NCI-H460 (cell line): Measurements from ENCODE around the gene SMIM21. TPM values are rescaled to one million over a fixed set of nuclear protein-coding genes. Genes with fewer than 3 reads are reported as not detected.

ENCODE experiments used
- DNase-seq: peaks from one replicate; pipeline ENCODE4 v3.0.0-alpha.2; 2016; ENCODE audit warnings: low read depth; ENCODE audit errors: extremely low read depth
- total RNA-seq: library from RNA; depleted of rRNA; stranded (reverse); fragments of >200 nt; shearing (Covaris generic); gene quantifications from 2 replicates; pipeline ENCODE4 v1.2.3, GENCODE V29; 2014

Gene SMIM21
- total RNA-seq, 1 experiment from 2014 or later = not detected

DNA sequence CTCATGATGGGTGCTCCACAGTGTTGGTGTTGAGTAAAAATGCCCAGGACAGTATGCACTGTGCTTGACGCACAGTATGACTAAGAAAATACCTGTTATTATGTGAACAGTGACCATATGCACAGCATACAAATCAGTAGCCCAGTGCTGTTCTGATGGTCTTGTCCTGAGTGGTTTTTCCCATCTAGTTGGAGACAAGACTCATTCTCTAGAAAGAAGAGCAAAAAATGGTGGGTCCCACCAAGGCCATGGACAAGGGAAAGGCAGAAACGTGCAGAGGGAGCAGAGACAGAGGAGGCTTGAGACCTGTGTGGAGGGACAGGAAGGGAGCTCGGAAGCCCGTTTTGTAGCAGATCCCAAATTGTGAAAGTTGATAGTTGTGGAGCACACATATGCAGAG lies 987 bp upstream of the SMIM21 start:
- no peak for DNase-seq

GRCh38 chr18:75422341-75422910 lies 5.1 kb downstream of the SMIM21 start:
- no peak for DNase-seq

- DNase-seq = no peak
Measured at GRCh38 chr18:75421656-75422055, 5.8 kb downstream of the SMIM21 start.

DNA sequence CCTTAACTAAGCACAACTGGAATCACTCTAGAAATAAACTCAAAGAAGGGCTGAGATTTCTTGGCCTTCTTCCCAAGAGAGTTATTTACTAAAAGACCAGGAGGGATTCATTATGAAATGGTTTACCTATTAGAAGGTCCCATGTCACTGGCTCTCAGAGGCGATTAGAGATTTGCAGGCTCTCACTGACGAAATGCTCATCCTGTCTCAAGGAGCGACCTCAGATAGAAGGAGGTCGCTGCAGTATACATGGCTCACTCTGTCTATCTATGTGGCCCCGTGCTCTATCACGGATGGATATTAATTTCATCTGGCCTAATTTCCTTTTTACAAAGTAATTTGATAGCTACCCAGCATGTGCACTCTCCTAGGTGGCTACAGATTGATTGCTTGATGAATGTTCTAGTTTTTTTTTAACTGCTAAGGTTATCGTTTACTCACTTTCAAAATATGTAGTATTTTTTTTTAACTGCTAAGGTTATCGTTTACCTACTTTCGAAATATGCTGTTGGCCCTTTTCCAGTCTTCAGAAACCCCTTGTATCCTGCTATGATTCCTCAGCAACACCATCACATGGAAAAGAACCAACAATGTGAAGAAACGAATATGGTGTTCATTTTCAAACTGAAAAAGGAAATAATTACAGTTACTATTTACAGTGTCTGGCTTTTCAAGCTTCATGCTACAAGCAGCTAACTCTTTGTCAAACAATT lies 9.1 kb downstream of the SMIM21 start:
- DNase-seq = no peak

GRCh38 chr18:75410611-75411010 lies 16.9 kb downstream of the SMIM21 start:
- no peak for DNase-seq

GRCh38 chr18:75409806-75410205 lies 17.7 kb downstream of the SMIM21 start:
- DNase-seq = no peak

DNA sequence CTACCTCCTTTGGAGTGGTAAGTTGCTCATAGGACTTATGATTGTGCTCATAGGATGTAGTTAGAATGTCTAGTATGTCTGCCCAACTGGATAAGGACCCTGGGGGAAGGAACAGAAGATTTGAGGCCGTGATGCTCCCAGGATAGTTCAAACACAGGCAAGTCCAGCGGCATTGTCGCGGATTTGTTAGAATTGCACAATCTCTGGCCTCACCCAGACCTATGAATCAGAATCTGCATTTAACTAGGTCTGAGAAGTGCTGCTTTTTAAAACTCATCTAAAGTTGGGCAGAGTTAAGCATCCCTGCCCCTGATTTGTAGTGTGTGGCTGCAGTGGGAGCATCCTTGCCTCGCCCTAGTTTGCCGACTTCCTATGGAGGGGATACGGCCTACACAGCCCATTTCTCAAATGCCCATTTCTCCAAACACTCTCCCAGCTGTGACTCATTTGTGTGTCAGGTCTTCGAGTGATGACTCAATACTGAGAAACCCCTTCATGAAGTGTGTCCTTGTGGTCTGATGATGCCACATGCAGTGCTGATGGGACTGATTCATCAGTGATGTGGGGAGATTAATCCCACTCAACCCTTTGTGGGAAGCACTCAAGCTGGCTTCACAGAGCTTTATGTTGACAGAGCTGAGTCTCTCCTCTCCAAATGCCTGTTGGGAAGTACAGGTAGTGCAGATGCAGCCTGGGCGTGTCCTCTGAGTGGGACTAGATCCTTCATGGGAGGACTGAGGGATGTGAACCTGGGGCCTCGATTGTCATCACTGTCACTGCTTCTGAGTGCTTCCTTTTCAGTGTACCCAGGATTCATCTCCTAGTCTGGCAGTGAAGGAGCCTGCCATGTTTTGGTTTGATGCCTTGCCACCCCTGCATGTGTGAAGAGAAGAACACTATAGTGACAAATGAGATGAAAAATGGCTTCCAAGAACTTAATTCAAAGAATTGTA lies 18.7 kb downstream of the SMIM21 start:
- DNase-seq = peak; percentile 26

DNA sequence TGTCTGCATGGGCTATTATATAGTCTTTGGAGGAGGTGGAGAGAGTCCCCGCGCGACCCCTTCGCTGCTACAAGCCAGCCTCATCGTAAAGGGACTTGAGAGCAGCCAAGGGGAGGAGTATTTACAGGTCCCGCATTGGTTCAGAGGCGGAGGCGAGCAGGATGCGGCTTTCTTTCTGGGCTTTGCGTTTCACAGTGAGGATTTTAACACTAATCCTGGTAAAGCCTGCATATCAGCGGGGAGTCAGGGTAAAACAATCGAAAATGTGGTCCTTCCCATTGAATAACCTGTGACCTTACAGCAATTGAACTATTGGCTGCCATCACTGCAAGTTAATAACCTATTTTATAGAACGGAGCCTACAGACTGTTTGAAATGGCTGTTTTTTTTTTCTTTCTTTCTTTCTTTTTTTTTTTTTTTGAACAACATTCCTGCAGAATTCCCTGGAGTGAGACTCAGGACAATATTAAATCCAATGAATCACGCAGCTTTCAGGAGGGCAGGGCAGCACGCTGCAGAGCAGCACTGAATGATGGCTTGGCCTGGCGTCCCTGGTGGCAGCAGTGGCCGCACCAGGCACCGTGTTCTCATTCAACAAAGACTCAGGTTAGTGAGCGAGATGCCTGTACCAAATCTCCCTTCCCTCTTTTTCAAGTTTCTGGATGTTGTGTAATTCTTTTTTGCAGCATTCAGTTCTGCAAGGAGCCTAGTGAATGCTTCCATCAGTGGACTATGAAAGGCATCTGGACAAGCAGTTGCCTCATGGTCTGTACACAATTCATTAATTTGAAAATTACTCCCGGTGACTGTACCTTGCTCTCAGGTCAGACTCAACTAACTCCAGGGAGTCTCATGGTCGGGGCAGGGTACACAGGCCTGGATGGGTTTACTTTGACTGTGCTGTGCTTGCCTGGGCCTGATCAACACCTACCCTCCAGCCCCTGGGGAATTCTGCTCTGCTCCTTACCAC lies 19.8 kb downstream of the SMIM21 start:
- no peak for DNase-seq

GRCh38 chr18:75406491-75407445 lies 20.7 kb downstream of the SMIM21 start:
- no peak for DNase-seq

- no peak for DNase-seq
Measured at GRCh38 chr18:75405351-75405750, 22.2 kb downstream of the SMIM21 start.

DNA sequence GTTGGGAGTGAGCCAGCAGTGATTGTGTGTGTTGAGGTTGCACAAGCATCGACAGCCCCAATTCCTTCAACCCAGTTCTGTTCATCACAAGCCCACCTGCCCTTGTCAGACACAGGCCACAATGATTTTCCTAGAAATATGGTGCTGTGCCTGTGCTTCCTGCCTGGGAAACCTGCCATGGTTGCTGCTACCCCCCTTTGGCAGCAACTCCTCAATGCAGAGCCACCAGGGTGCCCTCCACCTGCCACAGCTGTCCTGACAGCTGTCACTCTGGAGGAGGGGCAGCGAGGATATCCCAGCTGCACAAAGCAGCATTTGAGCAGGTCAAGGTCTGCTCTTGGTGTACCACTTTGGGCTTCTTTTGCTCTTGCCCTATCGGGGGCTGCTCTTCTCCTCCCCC lies 27.1 kb downstream of the SMIM21 start:
- DNase-seq = no peak

DNA sequence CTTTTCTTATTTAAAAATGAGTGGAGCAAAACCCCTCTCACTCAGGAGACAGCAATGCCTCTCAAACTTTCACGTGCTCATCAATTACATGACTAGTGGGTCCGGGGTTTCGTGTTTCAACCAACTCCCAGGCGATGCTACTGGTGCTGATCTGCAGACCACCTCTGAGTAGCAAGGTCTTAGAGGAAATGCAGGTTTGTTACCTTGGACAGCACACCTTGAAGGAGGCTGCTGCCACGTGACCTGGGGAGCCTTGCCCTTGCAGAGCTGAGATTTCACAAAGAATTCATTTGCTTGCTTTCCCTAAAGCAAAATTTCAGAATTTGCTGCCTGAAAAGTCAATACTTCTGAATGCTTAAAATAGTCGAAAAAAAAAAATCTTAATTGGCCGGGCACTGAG lies 32.4 kb downstream of the SMIM21 start:
- DNase-seq = no peak

- no peak for DNase-seq
Measured at GRCh38 chr18:75393721-75394120, 33.8 kb downstream of the SMIM21 start.

GRCh38 chr18:75392226-75392578 lies 35.3 kb downstream of the SMIM21 start:
- DNase-seq = no peak

DNA sequence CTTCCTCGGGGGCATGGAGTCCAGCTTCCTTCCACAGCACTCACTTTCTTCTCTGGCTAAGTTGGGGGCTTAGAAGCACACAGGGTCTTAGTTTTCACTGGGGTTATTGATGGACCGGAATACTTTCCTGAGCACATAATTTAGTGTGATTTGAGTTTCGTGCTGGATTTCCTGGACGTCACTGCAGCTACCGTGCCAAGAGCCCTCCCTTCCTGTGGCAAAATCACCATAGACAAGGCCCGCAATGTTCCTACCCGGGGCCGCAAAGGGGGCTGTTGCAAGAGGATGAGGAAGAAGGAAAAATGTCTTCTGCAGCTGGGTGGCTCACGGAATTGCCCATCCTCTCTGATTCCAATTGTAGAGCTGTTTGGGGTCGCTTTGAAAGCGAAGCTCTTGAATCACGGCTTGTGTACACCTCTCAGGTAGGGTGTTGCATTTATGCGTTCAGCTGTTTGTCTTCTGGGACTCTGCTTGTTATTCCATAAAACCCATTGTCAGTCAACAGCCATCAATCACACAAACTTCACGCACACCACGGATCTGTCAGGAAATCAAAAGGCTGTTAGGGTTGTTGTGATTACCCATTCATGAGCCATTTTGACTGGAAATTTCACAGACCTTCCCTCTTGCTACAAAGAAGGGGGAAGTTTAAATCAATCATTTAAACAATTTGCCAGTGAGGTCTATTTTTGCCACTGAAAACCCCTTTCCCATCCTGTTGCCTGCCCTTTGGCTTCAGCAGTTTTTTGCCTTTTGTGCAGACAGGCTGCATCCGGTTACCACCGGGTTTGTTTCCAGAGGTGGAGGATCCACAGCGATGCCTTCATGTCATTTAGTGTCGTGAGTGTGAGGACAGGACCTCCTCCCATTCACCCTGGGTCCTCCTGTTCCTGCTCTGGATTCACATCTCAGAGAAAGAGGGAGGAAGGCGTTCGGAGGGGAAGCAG lies 36.0 kb downstream of the SMIM21 start:
- DNase-seq = no peak

DNA sequence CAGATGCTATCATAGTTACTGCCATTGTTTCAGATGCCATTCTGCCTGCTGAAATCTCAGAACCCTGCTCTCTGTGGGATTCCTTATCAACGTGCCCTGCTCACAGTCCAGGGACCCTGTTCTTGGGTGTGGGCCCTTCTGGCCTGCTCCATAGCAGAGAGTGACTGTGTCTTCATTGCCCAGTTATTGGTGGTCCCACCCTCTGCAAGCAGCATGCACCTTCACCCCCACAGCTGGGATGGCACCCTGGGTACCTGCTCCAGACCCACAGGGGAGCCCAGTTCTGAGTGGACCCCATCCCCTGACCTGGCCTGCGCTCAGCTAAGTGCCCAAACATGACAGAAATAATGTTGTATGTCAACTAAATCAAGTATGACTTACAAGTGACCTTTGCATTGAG lies 36.6 kb downstream of the SMIM21 start:
- no peak for DNase-seq

- no peak for DNase-seq
Measured at GRCh38 chr18:75384144-75384543, 43.4 kb downstream of the SMIM21 start.
